CD4-positive, alpha-beta T cell treated with Interleukin-15 for 4 hours (primary cell): ENCODE results near the gene PUS1.
A peak's percentile ranks its signal among the peaks of the same experiment; 100 is the strongest.

Source experiments
- DNase-seq: peaks from one replicate; pipeline ENCODE4 v3.0.0-alpha.2; 2020; ENCODE audit warnings: low spot score

PUS1 gene

GRCh38 chr12:131916306-131917138 is 12.6 kb upstream of the PUS1 start:
- DNase-seq: no peak

GRCh38 chr12:131917139-131917710 is 11.9 kb upstream of the PUS1 start:
- DNase-seq: no peak

- DNase-seq: no peak
Measured at GRCh38 chr12:131917711-131918306, 11.3 kb upstream of the PUS1 start.

GRCh38 chr12:131918311-131919050 is 10.6 kb upstream of the PUS1 start:
- no peak for DNase-seq

GRCh38 chr12:131919051-131919347 is 10.1 kb upstream of the PUS1 start:
- no peak for DNase-seq

GRCh38 chr12:131919366-131920156 is 9.5 kb upstream of the PUS1 start:
- DNase-seq: no peak

- DNase-seq: no peak
Measured at GRCh38 chr12:131920157-131920508, 8.9 kb upstream of the PUS1 start.

GRCh38 chr12:131920902-131921840 is 7.9 kb upstream of the PUS1 start:
- no peak for DNase-seq

- no peak for DNase-seq
Measured at GRCh38 chr12:131921866-131922769, 7.0 kb upstream of the PUS1 start.

GRCh38 chr12:131922772-131923171 is 6.3 kb upstream of the PUS1 start:
- DNase-seq: no peak

GRCh38 chr12:131923260-131923659 is 5.8 kb upstream of the PUS1 start:
- no peak for DNase-seq

GRCh38 chr12:131927110-131928079 is 1.7 kb upstream of the PUS1 start:
- DNase-seq: no peak

- DNase-seq: no peak
Measured at GRCh38 chr12:131928080-131928710, 881 bp upstream of the PUS1 start.

GRCh38 chr12:131929581-131930456 is 743 bp downstream of the PUS1 start:
- DNase-seq: peak; percentile 22

- no peak for DNase-seq
Measured at GRCh38 chr12:131930510-131930909, 1.4 kb downstream of the PUS1 start.

- DNase-seq: no peak
Measured at GRCh38 chr12:131933387-131933786, 4.3 kb downstream of the PUS1 start.

- DNase-seq: no peak
Measured at GRCh38 chr12:131934535-131934934, 5.5 kb downstream of the PUS1 start.
